Activated naive CD8-positive, alpha-beta T cell treated with anti-CD3 and anti-CD28 coated beads, Interleukin-2, amount 10 ng/mL, durations not matched to agents 7 days and 5 days (primary cell): ENCODE data around the gene EPHA2. TPM values are rescaled to one million over a fixed set of nuclear protein-coding genes. Genes with fewer than 3 reads are reported as not detected.

Experiments used
- ATAC-seq: fragments of 150-1000 bp; cut with Tn5 transposase; one replicate; pipeline ENCODE4 v1.10.0; 2021; ENCODE audit warnings: low read depth, moderate library complexity
- POLR2A ChIA-PET: fragments of 350-600 bp; sonication (Branson Sonifier 250); formaldehyde crosslinking; loops from one replicate; lab custom pipeline; 2021; ENCODE audit warnings: antibody characterized with exemption; lab: Charles Lee
- DNase-seq: peaks from one replicate; pipeline ENCODE4 v3.0.0; 2021
- H3K27ac Mint-ChIP-seq: one replicate; pipeline ENCODE4 v1.8.0; 2022; ENCODE audit warnings: mild to moderate bottlenecking, mixed read lengths
- H3K27me3 Mint-ChIP-seq: one replicate; pipeline ENCODE4 v1.8.0; 2022; ENCODE audit warnings: mild to moderate bottlenecking, moderate library complexity, mixed read lengths
- H3K36me3 Mint-ChIP-seq: one replicate; pipeline ENCODE4 v1.8.0; 2021; ENCODE audit warnings: mild to moderate bottlenecking, mixed read lengths
- H3K4me1 Mint-ChIP-seq: one replicate; pipeline ENCODE4 v1.8.0; 2021; ENCODE audit warnings: mixed read lengths
- H3K4me3 Mint-ChIP-seq: one replicate; pipeline ENCODE4 v1.8.0; 2022; ENCODE audit warnings: mild to moderate bottlenecking, moderate library complexity, mixed read lengths
- H3K9me3 Mint-ChIP-seq: one replicate; pipeline ENCODE4 v1.8.0; 2021; ENCODE audit warnings: mixed read lengths
- total RNA-seq, 2 experiments: library from RNA; stranded (reverse); gene quantifications; one replicate each; pipeline ENCODE4 v1.2.3, GENCODE V29; 2021

The EPHA2 gene
- total RNA-seq, 2 experiments from 2014 or later = not detected

DNA sequence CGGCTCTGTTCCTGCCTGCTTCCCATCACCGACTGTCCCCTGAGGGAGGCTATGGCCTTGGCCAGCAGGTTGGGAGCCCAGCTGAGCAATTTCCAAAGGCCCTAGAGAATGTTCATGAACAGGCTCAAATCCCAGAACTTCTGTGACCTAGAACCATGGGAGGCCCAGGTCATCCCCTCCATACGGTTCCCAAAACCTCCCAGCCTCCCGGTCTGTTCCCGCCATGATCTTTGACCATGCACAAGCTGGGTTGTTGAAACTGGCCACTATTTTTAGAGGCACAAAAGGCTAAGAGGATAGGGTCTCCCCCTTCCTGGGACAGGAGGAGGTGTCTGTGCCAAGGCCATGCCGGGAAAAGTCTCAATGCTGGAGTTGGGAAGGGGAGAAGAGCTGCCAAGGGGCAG is 27.5 kb downstream of the EPHA2 start:
- Mint-ChIP-seq H3K27me3 (no peaks in the 10 kb centered on the region), H3K4me3 (no peak overlapping the region), H3K4me1 (no peaks in the 10 kb centered on the region), H3K9me3 (no peaks in the 10 kb centered on the region), H3K36me3 (no peaks in the 10 kb centered on the region), H3K27ac (no peak overlapping the region)
- DNase-seq (no peak), ATAC-seq (no peak)
- POLR2A ChIA-PET = no interaction called here

DNA sequence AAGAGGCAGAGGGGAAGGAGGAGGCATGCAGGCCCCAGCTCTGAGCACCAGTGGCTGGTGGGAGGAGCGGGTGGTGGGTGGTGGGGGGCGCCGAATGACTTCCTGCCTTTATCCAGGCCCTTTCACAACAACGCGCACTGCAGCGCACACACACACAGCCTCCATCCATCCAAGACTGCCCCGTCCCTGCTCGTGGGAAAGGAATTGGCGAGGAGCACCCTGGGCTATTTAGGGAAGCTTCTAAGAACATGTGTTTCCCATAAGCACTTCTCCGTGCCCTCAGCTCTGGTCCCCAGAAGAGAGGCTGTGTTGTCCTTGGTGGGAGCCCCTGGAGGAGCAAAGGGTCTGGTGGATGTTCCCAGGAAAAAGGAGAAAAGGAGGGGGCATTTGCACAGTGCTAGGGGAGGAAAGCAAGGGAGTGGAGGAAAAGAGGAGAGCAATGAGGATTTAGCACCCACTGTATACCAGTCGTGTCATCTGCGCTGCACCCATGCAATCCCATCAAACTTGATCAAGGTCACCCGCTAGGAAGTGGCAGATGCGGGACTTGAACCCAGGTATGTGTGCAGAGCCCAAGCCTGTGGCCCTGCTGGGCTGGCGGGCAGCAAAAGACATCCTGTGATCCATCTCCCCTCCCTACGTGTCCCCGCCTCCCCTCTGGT is 28.1 kb downstream of the EPHA2 start:
- Mint-ChIP-seq H3K4me1 (peaks cover 5% of the 10 kb centered on the region), H3K9me3 (no peaks in the 10 kb centered on the region), H3K36me3 (no peaks in the 10 kb centered on the region), H3K27ac (no peak overlapping the region), H3K27me3 (no peaks in the 10 kb centered on the region), H3K4me3 (no peak overlapping the region)
- POLR2A ChIA-PET = no interaction called here
- ATAC-seq = no peak
- DNase-seq = no peak

DNA sequence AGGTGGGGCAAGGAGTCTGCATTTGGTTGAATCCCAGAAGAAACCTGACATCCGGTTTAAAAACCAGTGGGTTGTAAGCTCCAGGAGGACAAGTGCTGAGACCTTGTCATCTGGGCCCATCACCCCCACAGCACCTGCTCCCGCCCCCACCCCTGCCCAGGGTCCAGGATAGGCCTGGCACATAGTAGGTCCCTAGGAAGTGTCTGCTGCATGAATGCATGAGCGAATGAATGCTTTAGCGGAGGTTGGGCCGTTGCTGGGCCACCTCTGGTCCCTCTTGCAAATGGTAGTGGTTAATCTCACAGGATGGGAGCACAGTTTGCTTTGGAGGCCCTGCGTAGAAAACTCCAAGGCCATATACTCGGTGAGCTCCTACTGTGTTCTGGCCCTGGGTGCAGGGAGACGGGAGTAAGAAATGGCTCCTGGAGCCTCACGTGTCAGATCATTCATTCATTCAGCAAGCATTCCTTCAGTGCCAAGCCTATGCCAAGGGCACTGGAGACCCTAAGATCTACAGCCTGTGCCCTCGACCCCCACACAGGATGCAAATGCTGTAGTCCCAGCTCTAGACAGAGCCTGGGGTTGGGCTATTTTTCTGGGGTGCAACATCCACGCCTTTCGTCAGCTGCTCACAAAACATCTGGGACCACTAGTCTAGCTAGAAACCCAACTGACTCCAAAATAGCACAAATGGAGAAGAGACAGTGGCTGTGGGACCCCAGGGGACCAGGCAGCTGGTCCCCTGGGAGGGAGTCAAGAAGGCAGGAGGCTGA is 28.9 kb downstream of the EPHA2 start:
- ATAC-seq (no peak), DNase-seq (no peak)
- Mint-ChIP-seq H3K27ac (no peak overlapping the region), H3K9me3 (no peaks in the 10 kb centered on the region), H3K4me1 (peaks cover 6% of the 10 kb centered on the region), H3K4me3 (no peak overlapping the region), H3K27me3 (no peaks in the 10 kb centered on the region), H3K36me3 (no peaks in the 10 kb centered on the region)
- POLR2A ChIA-PET = no interaction called here

DNA sequence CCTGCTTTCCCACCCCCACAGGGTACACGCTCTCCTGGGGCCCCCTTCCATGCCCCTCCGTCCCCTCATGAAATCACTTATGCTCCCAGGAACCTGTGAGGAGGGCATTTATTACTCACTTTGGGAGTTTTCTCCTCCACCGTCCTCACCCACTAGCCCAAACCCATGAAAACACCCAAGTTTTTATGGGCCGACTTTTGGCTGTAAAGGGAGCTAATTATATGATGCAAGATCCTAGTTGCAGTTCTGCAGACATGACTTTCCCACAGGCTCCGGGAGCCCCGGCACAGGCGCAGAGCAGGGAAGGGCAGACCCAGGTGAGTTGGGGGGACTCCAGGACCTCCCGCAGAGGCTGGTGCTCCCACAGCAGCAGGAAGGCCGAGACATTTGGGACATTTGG is 29.7 kb downstream of the EPHA2 start:
- ATAC-seq = no peak
- Mint-ChIP-seq H3K4me1 (peaks cover 6% of the 10 kb centered on the region), H3K36me3 (no peaks in the 10 kb centered on the region), H3K9me3 (no peaks in the 10 kb centered on the region), H3K27me3 (no peaks in the 10 kb centered on the region), H3K4me3 (no peak overlapping the region), H3K27ac (no peak overlapping the region)
- POLR2A ChIA-PET = no interaction called here
- no peak for DNase-seq

DNA sequence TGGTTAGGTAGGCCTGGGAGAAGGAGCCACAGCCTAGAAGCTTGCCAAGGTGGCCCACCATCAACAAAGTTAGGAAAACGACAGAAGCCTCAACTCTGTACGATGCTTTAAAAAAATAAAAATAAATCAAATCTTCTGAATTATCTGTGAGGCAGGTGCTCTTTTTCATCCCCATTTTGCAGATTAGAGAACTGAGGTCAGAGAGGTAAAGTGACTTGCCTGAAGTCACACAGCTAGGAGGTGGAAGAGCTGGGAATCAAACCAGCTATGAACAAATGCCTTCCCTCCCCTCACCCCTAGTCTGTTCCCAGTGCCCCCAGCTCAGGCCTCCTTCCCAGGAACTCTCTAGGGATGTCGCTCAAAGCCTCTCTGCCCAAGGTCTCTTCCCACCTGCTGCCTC is 30.4 kb downstream of the EPHA2 start:
- no peak for ATAC-seq
- no peaks in the 10 kb centered on the region for H3K9me3 Mint-ChIP-seq
- H3K27ac Mint-ChIP-seq = no peak overlapping the region
- peaks cover 6% of the 10 kb centered on the region for H3K4me1 Mint-ChIP-seq
- H3K27me3 Mint-ChIP-seq = no peaks in the 10 kb centered on the region
- no peak overlapping the region for H3K4me3 Mint-ChIP-seq
- H3K36me3 Mint-ChIP-seq = no peaks in the 10 kb centered on the region
- POLR2A ChIA-PET = no interaction called here
- no peak for DNase-seq

DNA sequence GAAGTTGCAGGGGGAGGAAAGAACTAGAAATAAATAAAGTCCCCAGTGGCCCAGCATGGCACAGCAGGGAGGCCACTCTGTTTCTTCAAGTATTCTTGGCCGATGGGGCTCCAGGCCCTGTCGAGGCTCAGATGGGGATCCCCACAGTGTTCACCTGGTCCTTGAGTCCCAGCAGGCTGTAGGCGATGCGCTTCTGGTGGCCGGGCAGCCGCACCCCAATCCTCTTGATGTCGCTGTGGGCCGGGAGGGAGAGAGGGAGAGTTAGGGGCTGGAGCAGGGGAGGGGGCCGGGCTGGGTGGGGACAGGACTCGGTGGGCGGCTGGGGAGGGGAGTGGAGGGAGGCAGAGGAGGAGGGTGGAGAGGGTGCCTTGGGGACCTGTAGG is 30.8 kb downstream of the EPHA2 start:
- Mint-ChIP-seq H3K4me1 (peaks cover 6% of the 10 kb centered on the region), H3K36me3 (no peaks in the 10 kb centered on the region), H3K4me3 (no peak overlapping the region), H3K27ac (no peak overlapping the region), H3K9me3 (no peaks in the 10 kb centered on the region), H3K27me3 (no peaks in the 10 kb centered on the region)
- POLR2A ChIA-PET = no interaction called here
- DNase-seq = no peak
- ATAC-seq = no peak

DNA sequence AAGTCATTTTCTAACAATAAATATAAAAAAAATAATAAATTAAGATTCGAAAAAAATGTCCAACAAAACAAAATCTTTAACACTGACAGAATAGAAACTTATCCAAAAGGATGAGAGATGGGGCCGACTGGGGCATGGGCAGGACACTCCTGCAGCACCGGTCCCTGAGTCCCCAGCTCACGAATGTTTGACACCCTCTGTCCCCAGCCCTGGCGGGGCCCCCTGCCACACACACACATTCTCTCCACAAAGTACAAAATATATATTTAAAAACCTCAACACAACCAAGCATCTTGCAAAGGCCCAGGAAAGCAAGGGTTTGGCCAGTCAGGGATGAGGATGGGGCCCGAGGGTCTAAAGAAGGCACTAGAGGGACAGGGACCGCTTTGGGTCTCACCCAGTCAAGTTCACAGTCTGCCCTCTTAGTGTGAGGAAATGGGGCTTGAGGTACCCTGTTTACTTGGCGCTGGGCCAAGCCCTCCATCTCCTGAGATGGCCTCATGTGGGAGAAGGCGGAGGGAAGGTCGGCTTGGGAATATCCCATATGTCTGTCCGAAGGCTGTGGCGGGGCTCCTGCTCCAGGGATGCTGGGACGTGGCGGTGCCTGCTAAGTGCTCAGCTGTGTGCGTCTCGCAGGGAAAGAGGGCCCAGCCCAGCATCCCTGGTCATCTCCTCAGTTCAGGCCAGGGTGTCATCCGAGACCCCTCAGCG is 31.3 kb downstream of the EPHA2 start:
- ATAC-seq = no peak
- Mint-ChIP-seq H3K4me1 (peaks cover 6% of the 10 kb centered on the region), H3K9me3 (no peaks in the 10 kb centered on the region), H3K27ac (no peak overlapping the region), H3K4me3 (no peak overlapping the region), H3K27me3 (no peaks in the 10 kb centered on the region), H3K36me3 (no peaks in the 10 kb centered on the region)
- POLR2A ChIA-PET = no interaction called here
- DNase-seq = no peak

DNA sequence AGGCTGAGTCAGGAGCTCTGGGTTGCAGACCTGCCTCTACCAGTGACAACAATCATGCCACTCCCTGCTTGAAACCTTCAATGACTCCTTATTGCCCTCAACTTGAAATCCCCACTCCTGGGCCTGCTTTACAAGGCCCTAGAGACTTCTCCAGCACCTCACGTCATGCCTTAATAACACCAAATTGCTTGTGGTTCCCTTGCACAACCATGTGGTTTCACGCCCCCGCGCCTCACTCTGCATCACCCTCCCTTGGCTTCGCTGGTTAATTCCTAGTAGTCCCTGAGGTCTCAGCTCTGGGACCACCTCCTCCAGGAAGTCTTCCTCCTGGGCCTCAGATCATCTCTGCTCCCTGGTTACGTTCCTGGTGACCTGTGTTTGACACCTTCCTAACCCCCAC is 33.0 kb downstream of the EPHA2 start:
- POLR2A ChIA-PET = no interaction called here
- Mint-ChIP-seq H3K36me3 (no peaks in the 10 kb centered on the region), H3K27ac (no peak overlapping the region), H3K27me3 (no peaks in the 10 kb centered on the region), H3K9me3 (no peaks in the 10 kb centered on the region), H3K4me1 (peaks cover 6% of the 10 kb centered on the region), H3K4me3 (no peak overlapping the region)
- ATAC-seq = no peak
- DNase-seq = no peak

DNA sequence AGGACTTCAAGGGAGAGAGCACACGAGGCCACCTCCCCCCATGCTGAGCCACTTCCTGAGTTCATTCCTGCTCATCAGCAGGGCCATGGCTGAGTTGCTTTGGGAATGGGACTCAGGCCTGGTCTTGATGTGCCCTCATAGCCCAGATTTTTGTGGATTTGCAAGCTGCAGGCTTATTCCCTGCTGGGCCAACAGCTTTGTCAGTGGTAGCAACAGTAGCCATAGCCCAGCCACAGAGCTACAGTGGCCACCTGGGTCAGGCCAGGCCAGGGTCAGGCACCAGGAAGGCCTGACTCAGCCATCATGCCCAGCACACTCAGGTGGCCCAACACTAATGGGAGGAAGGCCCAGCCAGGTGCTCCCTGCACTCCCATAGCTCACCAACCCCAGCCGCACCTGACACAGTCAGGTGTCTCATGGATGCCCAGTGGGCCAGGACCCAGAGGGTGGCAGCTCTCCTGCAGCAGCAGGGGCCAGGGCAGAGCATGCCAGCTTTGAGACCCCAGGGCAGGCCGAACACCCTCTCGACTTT is 33.5 kb downstream of the EPHA2 start:
- DNase-seq (no peak), ATAC-seq (no peak)
- Mint-ChIP-seq H3K36me3 (no peaks in the 10 kb centered on the region), H3K27ac (no peak overlapping the region), H3K4me3 (no peak overlapping the region), H3K27me3 (no peaks in the 10 kb centered on the region), H3K4me1 (peaks cover 6% of the 10 kb centered on the region), H3K9me3 (no peaks in the 10 kb centered on the region)
- POLR2A ChIA-PET = no interaction called here

DNA sequence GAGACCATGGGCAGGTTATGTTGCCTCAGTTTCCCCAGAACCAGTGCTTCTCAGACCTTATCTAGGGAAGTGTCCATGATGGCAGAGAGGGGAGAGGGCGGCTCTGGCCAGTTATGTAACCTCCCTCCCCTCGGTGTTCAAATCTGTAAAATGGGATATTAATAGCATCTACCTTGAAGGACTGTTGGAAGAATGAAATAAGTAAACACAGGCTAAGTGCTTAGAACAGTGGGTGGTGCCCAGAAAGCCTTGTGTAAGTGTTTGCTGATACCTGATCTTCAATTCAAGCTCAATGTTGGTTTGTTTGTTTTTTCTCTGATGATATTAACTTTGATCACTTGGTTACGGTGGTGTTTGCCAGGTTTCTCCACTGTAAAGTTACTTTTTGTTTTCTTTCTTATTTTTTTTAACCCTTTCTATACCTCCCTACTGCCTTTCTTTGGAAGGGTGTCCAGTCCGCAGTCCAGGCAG is 34.9 kb downstream of the EPHA2 start:
- Mint-ChIP-seq H3K36me3 (no peaks in the 10 kb centered on the region), H3K4me1 (peaks cover 6% of the 10 kb centered on the region), H3K27me3 (no peaks in the 10 kb centered on the region), H3K9me3 (no peaks in the 10 kb centered on the region), H3K27ac (no peak overlapping the region), H3K4me3 (no peak overlapping the region)
- ATAC-seq (no peak), DNase-seq (no peak)
- POLR2A ChIA-PET = no interaction called here

DNA sequence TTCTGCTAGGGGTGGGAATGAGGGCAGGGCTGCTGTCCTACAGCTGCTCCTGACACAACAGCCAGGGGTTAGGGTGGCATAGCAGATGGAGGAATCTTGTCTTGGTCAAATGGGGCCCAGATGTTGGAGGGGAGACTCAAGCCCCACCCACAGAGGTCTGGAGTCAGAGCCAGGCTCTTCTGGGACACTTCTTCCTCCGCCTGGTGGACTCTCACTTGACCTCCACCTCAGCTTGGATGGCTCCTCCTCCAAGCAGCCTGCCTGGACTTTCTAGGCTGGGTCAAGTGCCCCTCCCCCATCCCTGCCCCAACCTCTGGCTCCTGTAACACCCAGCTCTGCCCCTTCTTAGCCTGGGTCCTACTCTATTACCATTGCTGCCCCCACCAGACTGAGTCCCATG is 35.5 kb downstream of the EPHA2 start:
- Mint-ChIP-seq H3K4me3 (no peak overlapping the region), H3K4me1 (peaks cover 6% of the 10 kb centered on the region), H3K27ac (no peak overlapping the region), H3K9me3 (no peaks in the 10 kb centered on the region), H3K27me3 (no peaks in the 10 kb centered on the region), H3K36me3 (no peaks in the 10 kb centered on the region)
- no peak for DNase-seq
- ATAC-seq = no peak
- POLR2A ChIA-PET = no interaction called here

DNA sequence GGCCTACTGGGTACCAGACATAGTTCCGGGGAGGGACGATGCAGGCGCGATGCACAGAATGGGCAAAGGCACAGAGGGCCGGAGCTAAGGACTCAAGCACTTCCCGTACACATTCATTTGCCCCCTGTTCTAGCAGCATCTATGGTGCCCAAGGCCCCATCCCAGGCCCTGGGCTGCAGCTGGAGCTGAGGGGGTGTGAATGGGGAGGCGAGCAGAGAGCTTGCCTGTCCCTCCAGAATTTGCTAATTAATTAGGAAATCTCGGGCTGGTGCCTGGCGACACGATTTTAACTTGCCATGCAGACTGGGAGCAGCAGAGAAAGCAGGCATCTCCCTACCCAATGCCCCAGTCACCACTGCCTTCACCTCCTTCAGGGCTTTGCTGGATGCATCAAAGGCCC is 35.9 kb downstream of the EPHA2 start:
- H3K4me3 Mint-ChIP-seq = no peak overlapping the region
- POLR2A ChIA-PET = no interaction called here

DNA sequence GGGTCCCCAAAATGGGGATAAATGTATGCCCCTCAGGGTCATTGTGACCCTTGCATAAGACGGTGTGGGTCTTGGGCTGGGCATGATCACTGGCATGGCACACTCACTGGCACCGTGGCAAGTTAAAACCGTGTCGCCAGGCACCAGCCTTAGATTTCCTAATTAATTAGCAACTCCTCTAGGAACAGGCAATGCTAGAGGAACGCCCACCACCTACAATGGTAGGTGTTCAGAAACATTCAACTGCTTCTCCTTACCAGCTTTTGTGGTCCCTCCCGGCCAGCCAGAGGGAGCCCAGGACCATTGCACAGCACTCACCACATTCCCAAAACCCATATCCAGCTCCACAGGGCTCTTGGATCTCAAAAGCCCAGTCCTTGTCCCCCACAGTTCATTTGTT is 36.4 kb downstream of the EPHA2 start:
- DNase-seq = no peak
- POLR2A ChIA-PET = no interaction called here
- no peak overlapping the region for H3K4me3 Mint-ChIP-seq
- no peak for ATAC-seq
- no peak overlapping the region for H3K27ac Mint-ChIP-seq
- H3K36me3 Mint-ChIP-seq = no peaks in the 10 kb centered on the region
- H3K27me3 Mint-ChIP-seq = no peaks in the 10 kb centered on the region
- H3K4me1 Mint-ChIP-seq = peaks cover 6% of the 10 kb centered on the region
- H3K9me3 Mint-ChIP-seq = no peaks in the 10 kb centered on the region

More for the DNA sequence above, 35.9 kb downstream of the EPHA2 start:
- H3K27me3 Mint-ChIP-seq = no peaks in the 10 kb centered on the region
- H3K4me1 Mint-ChIP-seq = peaks cover 6% of the 10 kb centered on the region
- no peak for DNase-seq
- no peaks in the 10 kb centered on the region for H3K36me3 Mint-ChIP-seq
- H3K27ac Mint-ChIP-seq = no peak overlapping the region
- no peak for ATAC-seq
- H3K9me3 Mint-ChIP-seq = no peaks in the 10 kb centered on the region
